MM.1S (cell line): Measurements from ENCODE around the gene TRHDE.

Source experiments
- EZH2phosphoT487 ChIP-seq: fragments of 300-600 bp; sonication (generic); IDR thresholded peaks from 2 replicates; pipeline ENCODE4 v1.6.1; 2018; ENCODE audit warnings: antibody characterized with exemption, low read length
- TF ChIP-seq, protein P1 (sequence below): fragments of 300-600 bp; sonication (generic); IDR thresholded peaks from 2 replicates; pipeline ENCODE4 v1.5.1; 2016; ENCODE audit warnings: antibody characterized with exemption, low read length, mixed read lengths

DNA sequence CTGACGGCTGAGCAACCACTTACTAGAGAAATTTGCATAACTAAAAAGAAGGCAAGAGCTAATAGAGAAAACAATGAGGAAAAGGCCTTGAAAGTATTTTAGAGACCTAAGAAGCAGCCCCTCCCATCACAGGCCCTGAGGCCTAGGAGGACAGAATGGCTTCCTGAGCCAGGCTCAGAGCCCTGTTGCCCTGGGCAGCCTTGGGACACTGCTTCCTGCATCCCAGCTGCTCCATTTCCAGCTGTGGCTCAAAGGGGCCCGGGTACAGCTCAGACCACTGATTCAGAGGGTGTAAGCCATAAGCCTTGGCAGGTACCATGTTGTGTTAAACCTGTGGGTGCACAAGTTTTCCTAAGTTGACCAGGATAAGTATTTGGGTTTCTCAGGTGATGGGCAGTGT is 181.4 kb downstream of the TRHDE start:
- TF ChIP-seq, protein P1, sequence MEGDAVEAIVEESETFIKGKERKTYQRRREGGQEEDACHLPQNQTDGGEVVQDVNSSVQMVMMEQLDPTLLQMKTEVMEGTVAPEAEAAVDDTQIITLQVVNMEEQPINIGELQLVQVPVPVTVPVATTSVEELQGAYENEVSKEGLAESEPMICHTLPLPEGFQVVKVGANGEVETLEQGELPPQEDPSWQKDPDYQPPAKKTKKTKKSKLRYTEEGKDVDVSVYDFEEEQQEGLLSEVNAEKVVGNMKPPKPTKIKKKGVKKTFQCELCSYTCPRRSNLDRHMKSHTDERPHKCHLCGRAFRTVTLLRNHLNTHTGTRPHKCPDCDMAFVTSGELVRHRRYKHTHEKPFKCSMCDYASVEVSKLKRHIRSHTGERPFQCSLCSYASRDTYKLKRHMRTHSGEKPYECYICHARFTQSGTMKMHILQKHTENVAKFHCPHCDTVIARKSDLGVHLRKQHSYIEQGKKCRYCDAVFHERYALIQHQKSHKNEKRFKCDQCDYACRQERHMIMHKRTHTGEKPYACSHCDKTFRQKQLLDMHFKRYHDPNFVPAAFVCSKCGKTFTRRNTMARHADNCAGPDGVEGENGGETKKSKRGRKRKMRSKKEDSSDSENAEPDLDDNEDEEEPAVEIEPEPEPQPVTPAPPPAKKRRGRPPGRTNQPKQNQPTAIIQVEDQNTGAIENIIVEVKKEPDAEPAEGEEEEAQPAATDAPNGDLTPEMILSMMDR, result no peak
- no peak for TF ChIP-seq EZH2phosphoT487
